ENCODE data around the gene RFLNA.
"Not testable (repeated sequence)": the region's sequence is repeated elsewhere in the genome, so short reads cannot be mapped to it uniquely, and the experiment has no call there.

Gene RFLNA

GRCh38 chr12:124319368-124320050, 24.6 kb downstream of the RFLNA start:
- DNase-seq (ENCODE audit: low read depth in 2 of 2) = no peak

DNA sequence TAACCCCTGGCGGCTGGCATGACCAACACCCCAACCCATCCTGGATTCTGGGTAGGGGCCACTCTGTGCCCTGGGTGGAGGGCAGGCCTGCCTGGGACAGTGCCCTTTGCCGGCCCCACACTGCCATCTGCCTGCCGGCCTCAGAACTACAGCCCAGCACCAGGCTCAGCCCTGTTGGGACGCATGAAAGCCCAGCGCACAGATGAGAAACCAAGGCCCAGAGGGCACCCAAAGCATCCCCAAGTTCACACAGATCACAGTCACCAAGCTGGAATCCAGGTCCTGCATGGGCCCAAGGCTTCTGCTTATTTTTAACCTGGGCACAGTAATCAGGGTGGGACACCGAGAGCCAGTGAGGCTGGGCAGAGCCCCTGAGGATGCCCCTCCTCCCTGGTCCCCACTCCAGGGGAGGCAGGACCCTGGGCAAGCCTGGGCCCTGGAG, 26.2 kb downstream of the RFLNA start:
- peak; percentile 15 to 32 for DNase-seq (ENCODE audit: low read depth in 2 of 2)

- DNase-seq (ENCODE audit: low read depth in 2 of 2) = no peak
Observed at GRCh38 chr12:124321556-124322270, 26.8 kb downstream of the RFLNA start.

- DNase-seq (ENCODE audit: low read depth in 2 of 2) = no peak
Observed at GRCh38 chr12:124322271-124322998, 27.5 kb downstream of the RFLNA start.

GRCh38 chr12:124322999-124323328, 28.1 kb downstream of the RFLNA start:
- DNase-seq (ENCODE audit: low read depth in 2 of 2) = not testable (repeated sequence)

DNA sequence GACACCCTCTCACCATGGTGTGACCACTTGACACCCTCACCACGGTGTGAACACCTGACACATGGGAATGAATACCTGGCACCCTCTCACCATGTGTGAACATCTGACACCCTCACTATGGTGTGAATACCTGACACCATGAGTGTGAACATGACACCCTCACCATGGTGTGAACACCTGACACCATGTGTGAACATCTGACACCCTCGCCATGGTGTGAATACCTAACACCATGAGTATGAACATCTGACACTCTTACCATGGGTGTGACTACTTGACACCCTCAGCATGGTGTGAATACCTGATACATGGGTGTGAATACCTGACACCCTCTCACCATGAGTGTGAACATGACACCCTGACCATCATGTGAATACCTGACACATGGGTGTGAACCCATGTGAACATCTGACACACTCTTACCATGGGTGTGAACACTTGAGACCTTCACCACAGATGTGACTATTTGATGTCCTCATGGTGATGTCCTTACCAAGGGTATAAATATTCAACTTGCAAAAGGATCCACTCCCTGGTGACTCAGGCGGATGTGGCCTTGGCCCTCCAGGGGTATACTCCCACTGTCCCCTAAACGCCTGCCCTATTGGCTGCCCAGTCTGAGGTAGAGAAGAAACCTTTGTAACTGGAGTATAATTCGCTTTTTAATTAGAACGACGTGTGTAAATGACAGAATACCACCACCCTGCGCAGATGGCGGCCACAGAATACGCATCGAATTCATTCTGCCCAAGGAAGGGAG, 29.1 kb downstream of the RFLNA start:
- DNase-seq (ENCODE audit: low read depth in 2 of 2) = no peak

GRCh38 chr12:124324803-124325705, 30.2 kb downstream of the RFLNA start:
- no peak for DNase-seq (ENCODE audit: low read depth in 2 of 2)

GRCh38 chr12:124326104-124326503, 31.2 kb downstream of the RFLNA start:
- no peak for DNase-seq (ENCODE audit: low read depth in 2 of 2)

- DNase-seq (ENCODE audit: low read depth in 2 of 2) = no peak
Observed at GRCh38 chr12:124326871-124327270, 32.0 kb downstream of the RFLNA start.

DNA sequence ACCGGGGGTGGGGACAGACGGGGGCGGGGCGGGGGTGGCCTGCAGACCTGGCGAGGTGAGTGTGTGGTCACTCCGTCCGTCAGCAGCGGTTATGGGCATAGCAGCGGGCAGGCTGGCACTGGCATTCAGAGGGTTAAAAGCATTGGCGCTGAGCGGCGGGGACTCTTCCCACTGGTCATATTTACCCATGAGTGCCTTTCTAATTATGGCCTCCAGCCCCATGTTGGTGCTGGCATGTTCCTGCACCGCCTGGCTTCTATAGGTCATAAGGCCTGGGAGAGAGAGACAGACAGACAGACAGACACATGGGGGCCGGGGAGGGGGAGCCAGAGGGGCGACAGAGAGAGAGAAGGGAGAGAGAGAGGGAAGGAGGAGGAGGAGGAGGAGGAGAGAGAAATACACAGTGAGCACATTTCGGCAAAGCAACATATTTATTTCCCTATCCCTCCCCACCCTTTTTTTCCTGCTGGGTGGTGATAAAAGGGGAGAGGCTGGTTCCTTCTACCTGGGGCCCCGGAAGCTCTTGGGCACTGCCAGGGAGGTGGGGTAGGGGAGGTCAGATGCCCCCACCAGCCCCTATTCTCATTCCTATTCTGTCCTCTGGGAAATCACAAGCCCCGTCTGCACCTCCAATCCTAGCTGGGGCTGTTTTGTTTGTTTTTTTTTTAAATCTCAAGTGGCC, 32.6 kb downstream of the RFLNA start:
- DNase-seq (ENCODE audit: low read depth in 2 of 2) = no peak

- DNase-seq (ENCODE audit: low read depth in 2 of 2) = no peak
Observed at GRCh38 chr12:124328116-124328515, 33.2 kb downstream of the RFLNA start.

GRCh38 chr12:124328636-124329035, 33.7 kb downstream of the RFLNA start:
- no peak for DNase-seq (ENCODE audit: low read depth in 2 of 2)

DNA sequence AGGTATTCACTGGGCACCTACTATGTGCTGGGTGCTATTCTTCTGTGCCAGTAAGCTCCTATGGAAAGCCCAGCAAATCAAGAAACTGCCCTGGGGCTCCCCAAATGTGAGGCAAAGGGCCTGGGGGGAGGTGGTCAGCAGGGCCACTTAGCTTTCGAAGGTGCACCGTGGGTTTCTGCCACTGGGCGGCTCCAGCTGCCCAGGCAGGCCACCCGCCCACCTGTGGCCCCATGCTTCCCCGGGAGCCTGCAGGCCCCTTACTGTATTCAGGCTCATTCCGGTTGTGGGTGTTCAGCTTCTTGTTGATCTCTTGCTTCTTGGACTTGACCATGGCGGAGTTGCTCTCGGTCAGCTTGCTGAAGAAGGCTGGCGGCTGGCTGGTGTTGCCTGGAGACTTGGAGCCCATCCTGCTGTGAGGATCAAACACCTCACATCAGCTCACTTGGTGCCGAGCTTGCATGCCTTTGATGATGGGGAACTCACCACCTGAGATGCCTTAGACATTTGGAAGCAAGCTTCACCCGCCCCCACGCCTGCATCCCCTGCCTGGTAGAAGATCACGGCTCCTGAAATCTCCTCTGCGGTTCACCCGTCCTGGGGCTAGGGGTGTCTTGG, 37.3 kb downstream of the RFLNA start:
- DNase-seq (ENCODE audit: low read depth in 2 of 2) = no peak

DNA sequence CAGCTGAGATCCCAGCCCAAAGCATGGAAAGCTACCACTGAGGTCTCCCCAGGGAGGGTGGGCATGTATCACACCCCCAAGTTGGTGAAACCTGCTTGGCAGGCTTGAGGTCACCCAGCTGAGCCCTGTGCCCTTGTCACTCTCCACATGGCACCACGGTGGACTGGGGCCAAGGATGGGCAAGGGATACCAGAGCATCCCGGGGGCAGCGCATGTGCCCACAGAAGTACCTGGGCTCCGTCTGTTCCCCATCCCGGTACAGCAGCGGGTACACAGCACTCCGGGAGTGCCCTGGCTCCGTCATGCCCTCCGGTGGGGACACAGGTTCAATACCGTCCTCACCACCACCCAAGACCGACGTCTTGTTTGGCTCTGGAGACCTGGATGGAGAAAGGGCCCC, 38.0 kb downstream of the RFLNA start:
- no peak for DNase-seq (ENCODE audit: low read depth in 2 of 2)

GRCh38 chr12:124333724-124334123, 38.8 kb downstream of the RFLNA start:
- no peak for DNase-seq (ENCODE audit: low read depth in 2 of 2)

- DNase-seq (ENCODE audit: low read depth in 2 of 2) = no peak
Observed at GRCh38 chr12:124334266-124334665, 39.4 kb downstream of the RFLNA start.

DNA sequence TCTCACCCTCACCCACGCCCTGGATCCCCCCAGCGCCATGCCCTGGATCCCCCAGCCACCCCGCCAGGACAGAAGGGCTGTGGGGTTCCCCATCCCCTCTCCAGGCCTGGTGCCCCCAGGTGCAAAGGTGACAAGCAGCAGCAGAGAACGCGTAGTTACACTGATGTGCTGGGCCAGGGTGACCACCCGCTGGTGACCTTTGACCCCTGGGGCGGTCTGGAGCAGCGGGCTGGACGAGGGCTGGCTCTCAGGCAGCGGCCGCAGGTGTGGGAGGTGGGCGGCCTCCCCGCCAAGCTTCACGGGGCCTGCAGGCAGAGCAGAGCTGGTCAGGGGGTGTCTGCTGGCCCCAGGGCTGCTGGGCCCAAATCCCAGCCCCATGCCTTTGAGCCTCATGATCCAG, 40.1 kb downstream of the RFLNA start:
- no peak for DNase-seq (ENCODE audit: low read depth in 2 of 2)

GRCh38 chr12:124335426-124336183, 40.7 kb downstream of the RFLNA start:
- no peak for DNase-seq (ENCODE audit: low read depth in 2 of 2)

DNA sequence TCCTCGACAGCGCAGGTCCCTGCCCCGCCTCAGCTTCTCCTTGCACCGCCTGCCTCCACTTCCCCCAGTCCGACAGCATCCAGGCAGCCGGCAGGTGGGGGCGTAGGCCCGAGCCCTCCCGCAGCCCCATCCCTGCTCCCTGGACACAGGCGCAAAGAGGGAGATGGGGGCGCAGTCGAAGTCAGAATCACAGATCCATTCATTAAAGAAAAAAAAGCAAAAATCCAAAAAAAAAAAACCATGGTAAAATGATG, 41.2 kb downstream of the RFLNA start:
- no peak for DNase-seq (ENCODE audit: low read depth in 2 of 2)
